ENCODE measurements around the gene TTBK2. TPM values are rescaled to one million over a fixed set of nuclear protein-coding genes. Genes with fewer than 3 reads are reported as not detected.
"Not testable (repeated sequence)": the region's sequence is repeated elsewhere in the genome, so short reads cannot be mapped to it uniquely, and the experiment has no call there.

The TTBK2 gene
- total and polyA plus RNA-seq, 3 experiments from 2014 or later, result 9.3 to 11.4 (median 11.1) TPM

DNA sequence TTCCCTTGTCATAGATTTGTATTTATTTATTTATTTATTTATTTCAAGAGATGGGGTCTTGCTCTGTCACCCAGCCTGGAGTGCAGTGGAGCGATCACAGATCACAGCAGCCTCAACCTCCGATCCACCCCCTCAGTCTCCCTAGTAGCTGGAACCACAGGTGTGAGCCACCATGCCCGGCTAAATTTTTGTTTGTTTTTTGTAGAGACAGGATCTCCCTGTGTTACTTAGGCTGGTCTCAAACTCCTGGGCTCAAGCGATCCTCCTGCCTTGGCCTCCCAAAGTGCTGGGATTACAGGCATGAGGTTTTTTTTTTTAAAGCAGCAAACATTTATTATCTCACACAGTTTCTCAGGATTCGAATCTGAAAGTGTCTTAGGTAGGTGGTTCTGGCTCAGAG is 2.5 kb downstream of the TTBK2 start:
- CTCF ChIA-PET, result interaction anchor here (1.1 kb wide), 1 partner anchor 10 kb away, joined by 3 read pairs; no protein-coding TSS in a partner anchor
- H3K4me3 Mint-ChIP-seq, result no peak overlapping the region

GRCh38 chr15:42915654-42916315 is 4.8 kb downstream of the TTBK2 start:
- peak overlapping the region in 1 of 8 donors; percentile 29 for H3K27ac Mint-ChIP-seq
- H3K36me3 Mint-ChIP-seq, result peaks cover 0 to 7% (median 0%) of the 10 kb centered on the region in 3 donors
- CTCF ChIA-PET, result no interaction called here
- peaks cover 15% of the 10 kb centered on the region for H3K4me1 ChIP-seq (ENCODE audit: insufficient read depth, low read length)
- peak overlapping the region in 2 of 7 donors; percentile 9 to 48 for H3K4me3 Mint-ChIP-seq
- H3K9me3 ChIP-seq (ENCODE audit: low read length), result no peaks in the 10 kb centered on the region
- H3K36me3 ChIP-seq (ENCODE audit: insufficient read depth, low read length), result no peaks in the 10 kb centered on the region
- no peak for DNase-seq
- no peak overlapping the region for H3K27ac ChIP-seq (ENCODE audit: low read depth, low read length)
- H3K4me1 Mint-ChIP-seq, result peaks cover 31 to 60% (median 46%) of the 10 kb centered on the region in 3 donors
- POLR2A ChIA-PET, result no interaction called here
- H3K9me3 Mint-ChIP-seq, result no peaks in the 10 kb centered on the region
- no peak overlapping the region for H3K4me3 ChIP-seq (ENCODE audit: low read length)
- no peaks in the 10 kb centered on the region for H3K27me3 ChIP-seq (ENCODE audit: insufficient read depth, low read length, poor library complexity, severe bottlenecking)
- peaks cover 0 to under 1% of the 10 kb centered on the region in 2 donors for H3K27me3 Mint-ChIP-seq

More for the DNA sequence above, 2.5 kb downstream of the TTBK2 start:
- POLR2A ChIA-PET, result no interaction called here
- Histone ChIP-seq H3K4me3 (ENCODE audit: low read length) (no peak overlapping the region), H3K27me3 (ENCODE audit: insufficient read depth, low read length, poor library complexity, severe bottlenecking) (no peaks in the 10 kb centered on the region), H3K4me1 (ENCODE audit: insufficient read depth, low read length) (peaks cover 20% of the 10 kb centered on the region), H3K36me3 (ENCODE audit: insufficient read depth, low read length) (no peaks in the 10 kb centered on the region), H3K9me3 (ENCODE audit: low read length) (no peaks in the 10 kb centered on the region), H3K27ac (ENCODE audit: low read depth, low read length) (no peak overlapping the region)
- H3K9me3 Mint-ChIP-seq, result no peaks in the 10 kb centered on the region
- H3K27ac Mint-ChIP-seq, result peak overlapping the region in 1 of 8 donors; percentile 17
- peaks cover 0 to 10% (median 0%) of the 10 kb centered on the region in 3 donors for H3K36me3 Mint-ChIP-seq
- H3K27me3 Mint-ChIP-seq, result peaks cover 0 to 3% of the 10 kb centered on the region in 2 donors
- no peak for DNase-seq
- peaks cover 33 to 57% (median 48%) of the 10 kb centered on the region in 3 donors for H3K4me1 Mint-ChIP-seq

DNA sequence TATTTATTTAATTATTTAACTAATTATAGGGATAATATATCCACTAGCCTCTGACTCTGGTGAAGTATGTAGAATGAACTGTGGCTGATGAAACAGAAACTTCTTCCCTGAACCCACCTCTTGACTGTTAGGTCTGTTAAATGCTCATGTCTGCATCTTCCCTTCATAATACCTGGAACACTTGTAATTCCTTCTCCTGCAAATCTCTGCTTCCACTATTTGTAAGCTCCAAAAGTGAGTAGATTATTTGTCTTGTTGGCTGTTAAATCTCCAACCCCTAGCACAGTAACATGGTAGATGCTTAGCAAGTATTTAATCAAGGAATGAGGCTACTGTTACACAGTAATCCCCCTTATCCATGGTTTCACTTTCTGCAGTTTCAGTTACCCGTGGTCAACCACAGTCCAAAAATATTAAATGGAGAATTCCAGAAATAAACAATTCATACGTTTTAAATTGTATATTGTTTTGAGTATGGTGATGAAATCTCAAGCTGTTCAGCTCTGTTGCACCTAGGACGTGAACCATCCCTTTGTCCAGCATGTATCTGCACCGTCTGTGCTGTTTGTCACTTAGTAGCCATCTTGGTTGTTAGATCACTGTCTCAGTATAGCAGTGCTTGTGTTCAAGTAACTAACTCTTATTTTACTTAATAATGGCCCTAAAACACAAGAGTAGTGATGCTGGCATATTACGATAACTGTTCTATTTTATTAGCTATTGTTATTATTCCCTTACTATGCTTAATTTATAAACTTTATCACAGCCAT is 5.7 kb downstream of the TTBK2 start:
- H3K27me3 ChIP-seq (ENCODE audit: insufficient read depth, low read length, poor library complexity, severe bottlenecking), result no peaks in the 10 kb centered on the region
- Mint-ChIP-seq H3K4me1 (peaks cover 33 to 63% (median 50%) of the 10 kb centered on the region in 3 donors), H3K27me3 (no peaks in the 10 kb centered on the region), H3K9me3 (no peaks in the 10 kb centered on the region), H3K36me3 (peaks cover 0 to 4% (median 0%) of the 10 kb centered on the region in 3 donors), H3K4me3 (peak overlapping the region in 3 of 7 donors; percentile 9 to 27 (median 18)), H3K27ac (peak overlapping the region in 2 of 8 donors; percentile 26 to 37)
- ChIA-PET CTCF (interaction anchor here (4.1 kb wide), 1 partner anchor 11 kb away, joined by 14 read pairs; no protein-coding TSS in a partner anchor), POLR2A (no interaction called here)
- H3K9me3 ChIP-seq (ENCODE audit: low read length), result no peaks in the 10 kb centered on the region
- no peaks in the 10 kb centered on the region for H3K36me3 ChIP-seq (ENCODE audit: insufficient read depth, low read length)
- H3K27ac ChIP-seq (ENCODE audit: low read depth, low read length), result no peak overlapping the region
- no peak for DNase-seq
- no peak overlapping the region for H3K4me3 ChIP-seq (ENCODE audit: low read length)
- H3K4me1 ChIP-seq (ENCODE audit: insufficient read depth, low read length), result peaks cover 15% of the 10 kb centered on the region

GRCh38 chr15:42911058-42911592 is 9.5 kb downstream of the TTBK2 start:
- Mint-ChIP-seq H3K27me3 (no peaks in the 10 kb centered on the region), H3K27ac (peak overlapping the region in 1 of 8 donors; percentile 7), H3K4me1 (peaks cover 26 to 50% (median 46%) of the 10 kb centered on the region in 3 donors), H3K4me3 (no peak overlapping the region), H3K36me3 (peaks cover 0 to 8% (median 2%) of the 10 kb centered on the region in 3 donors), H3K9me3 (no peaks in the 10 kb centered on the region)
- CTCF ChIA-PET, result interaction anchor here (4.1 kb wide), 1 partner anchor 15 kb away, joined by 14 read pairs; no protein-coding TSS in a partner anchor
- Histone ChIP-seq H3K36me3 (ENCODE audit: insufficient read depth, low read length) (no peaks in the 10 kb centered on the region), H3K4me3 (ENCODE audit: low read length) (no peak overlapping the region), H3K4me1 (ENCODE audit: insufficient read depth, low read length) (peaks cover 5% of the 10 kb centered on the region), H3K27me3 (ENCODE audit: insufficient read depth, low read length, poor library complexity, severe bottlenecking) (no peaks in the 10 kb centered on the region), H3K27ac (ENCODE audit: low read depth, low read length) (no peak overlapping the region), H3K9me3 (ENCODE audit: low read length) (no peaks in the 10 kb centered on the region)
- POLR2A ChIA-PET, result no interaction called here
- DNase-seq, result no peak

GRCh38 chr15:42908538-42908937 is 12.0 kb downstream of the TTBK2 start:
- no peaks in the 10 kb centered on the region for H3K9me3 ChIP-seq (ENCODE audit: low read length)
- no peaks in the 10 kb centered on the region for H3K36me3 ChIP-seq (ENCODE audit: insufficient read depth, low read length)
- no peak overlapping the region for H3K4me3 ChIP-seq (ENCODE audit: low read length)
- H3K27ac ChIP-seq (ENCODE audit: low read depth, low read length), result no peak overlapping the region
- H3K36me3 Mint-ChIP-seq, result peaks cover 0 to 10% (median 2%) of the 10 kb centered on the region in 3 donors
- no peak for DNase-seq
- H3K4me1 ChIP-seq (ENCODE audit: insufficient read depth, low read length), result no peaks in the 10 kb centered on the region
- POLR2A ChIA-PET, result no interaction called here
- CTCF ChIA-PET, result interaction anchor here (0.9 kb wide), 1 partner anchor 9 kb away, joined by 3 read pairs; no protein-coding TSS in a partner anchor
- no peak overlapping the region for H3K4me3 Mint-ChIP-seq
- H3K9me3 Mint-ChIP-seq, result no peaks in the 10 kb centered on the region
- H3K27me3 Mint-ChIP-seq, result no peaks in the 10 kb centered on the region
- H3K27me3 ChIP-seq (ENCODE audit: insufficient read depth, low read length, poor library complexity, severe bottlenecking), result no peaks in the 10 kb centered on the region
- H3K27ac Mint-ChIP-seq, result no peak overlapping the region
- peaks cover 20 to 41% (median 35%) of the 10 kb centered on the region in 3 donors for H3K4me1 Mint-ChIP-seq

DNA sequence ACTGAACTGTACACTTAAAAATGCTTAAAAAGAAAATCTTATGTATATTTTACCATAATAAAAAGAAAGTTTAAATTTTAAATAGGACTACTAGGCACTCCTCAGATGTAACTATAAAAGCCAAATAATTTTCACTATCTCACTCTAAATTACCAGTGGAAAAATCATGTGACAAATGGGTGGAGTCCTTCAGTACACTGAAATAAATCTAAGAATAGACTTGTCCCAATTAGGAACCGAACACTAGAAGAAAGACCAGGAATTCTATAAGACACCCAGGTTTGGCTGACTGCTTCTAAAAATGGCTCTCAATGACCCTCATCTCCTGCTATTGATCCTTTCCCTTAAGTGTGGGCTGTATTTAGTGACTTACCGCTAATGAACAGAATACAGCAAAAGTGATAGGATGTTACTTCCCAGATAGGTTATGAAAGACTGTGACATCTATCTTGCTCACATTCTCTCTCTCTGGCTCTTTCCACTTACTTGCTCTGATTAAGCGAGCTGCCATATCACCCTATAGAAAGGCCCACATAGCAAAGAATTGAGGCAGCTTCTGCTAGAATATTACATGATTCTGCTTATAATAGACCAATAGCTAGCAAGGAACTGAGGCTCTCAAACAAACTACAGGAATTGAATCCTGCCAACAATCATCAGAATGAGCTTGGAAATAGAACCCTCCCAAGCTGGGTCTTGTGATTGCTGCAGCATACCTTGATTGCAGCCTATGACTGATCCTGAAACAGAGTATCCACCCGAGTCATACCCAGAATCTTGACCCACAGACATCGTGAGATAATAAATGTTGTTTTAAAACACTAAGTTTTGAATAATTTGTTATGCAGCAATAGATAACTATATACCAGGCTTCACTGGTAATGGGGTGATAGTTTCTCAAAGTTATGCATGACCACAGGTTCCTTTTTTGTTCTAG is 16.9 kb downstream of the TTBK2 start:
- Histone ChIP-seq H3K9me3 (ENCODE audit: low read length) (no peaks in the 10 kb centered on the region), H3K4me1 (ENCODE audit: insufficient read depth, low read length) (no peaks in the 10 kb centered on the region), H3K36me3 (ENCODE audit: insufficient read depth, low read length) (no peaks in the 10 kb centered on the region), H3K27me3 (ENCODE audit: insufficient read depth, low read length, poor library complexity, severe bottlenecking) (no peaks in the 10 kb centered on the region), H3K4me3 (ENCODE audit: low read length) (no peak overlapping the region), H3K27ac (ENCODE audit: low read depth, low read length) (no peak overlapping the region)
- Mint-ChIP-seq H3K4me1 (peaks cover 7 to 29% (median 18%) of the 10 kb centered on the region in 3 donors), H3K36me3 (peaks cover 0 to 10% (median 2%) of the 10 kb centered on the region in 3 donors), H3K27me3 (no peaks in the 10 kb centered on the region), H3K9me3 (no peaks in the 10 kb centered on the region), H3K4me3 (no peak overlapping the region), H3K27ac (peak overlapping the region in 1 of 8 donors; percentile 36)
- ChIA-PET POLR2A (no interaction called here), CTCF (no interaction called here)
- no peak for DNase-seq

- H3K27me3 Mint-ChIP-seq; H3K9me3 Mint-ChIP-seq; H3K36me3 ChIP-seq (ENCODE audit: insufficient read depth, low read length); CTCF ChIA-PET; POLR2A ChIA-PET; H3K27me3 ChIP-seq (ENCODE audit: insufficient read depth, low read length, poor library complexity, severe bottlenecking); H3K4me3 ChIP-seq (ENCODE audit: low read length); DNase-seq; H3K4me1 ChIP-seq (ENCODE audit: insufficient read depth, low read length); H3K9me3 ChIP-seq (ENCODE audit: low read length); H3K4me3 Mint-ChIP-seq; H3K27ac ChIP-seq (ENCODE audit: low read depth, low read length): not testable (repeated sequence)
- Mint-ChIP-seq H3K27ac (peak overlapping the region in 1 of 8 donors; percentile 11), H3K36me3 (peaks cover 3 to 13% (median 4%) of the 10 kb centered on the region in 3 donors), H3K4me1 (peaks cover 7 to 13% (median 13%) of the 10 kb centered on the region in 3 donors)
These were observed 26.7 kb downstream of the TTBK2 start for GRCh38 chr15:42893911-42894310.
